Fibroblast of mammary gland (primary cell): Measurements from ENCODE around the gene IL23R.
"Not testable (repeated sequence)": the region's sequence is repeated elsewhere in the genome, so short reads cannot be mapped to it uniquely, and the experiment has no call there.

Experiments
- DNase-seq: peaks from one replicate; pipeline ENCODE4 v3.0.0-alpha.2; 2010; ENCODE audit warnings: low read depth
- H3K4me3 ChIP-seq: 2 replicates; pipeline ENCODE4 v1.5.1; 2011; ENCODE audit warnings: low read depth, mild to moderate bottlenecking, low read length, moderate library complexity; ENCODE audit not compliant: control insufficient read depth
- TF ChIP-seq, protein P1 (sequence below): conservative IDR thresholded peaks from 2 replicates; pipeline ENCODE4 v1.5.1; 2011; ENCODE audit warnings: low read depth, low read length, inconsistent platforms; ENCODE audit not compliant: control insufficient read depth, insufficient read depth

IL23R gene

GRCh38 chr1:67194209-67194863 is 28.1 kb downstream of the IL23R start:
- DNase-seq: no peak
- no peak overlapping the region for H3K4me3 ChIP-seq
- TF ChIP-seq, protein P1, sequence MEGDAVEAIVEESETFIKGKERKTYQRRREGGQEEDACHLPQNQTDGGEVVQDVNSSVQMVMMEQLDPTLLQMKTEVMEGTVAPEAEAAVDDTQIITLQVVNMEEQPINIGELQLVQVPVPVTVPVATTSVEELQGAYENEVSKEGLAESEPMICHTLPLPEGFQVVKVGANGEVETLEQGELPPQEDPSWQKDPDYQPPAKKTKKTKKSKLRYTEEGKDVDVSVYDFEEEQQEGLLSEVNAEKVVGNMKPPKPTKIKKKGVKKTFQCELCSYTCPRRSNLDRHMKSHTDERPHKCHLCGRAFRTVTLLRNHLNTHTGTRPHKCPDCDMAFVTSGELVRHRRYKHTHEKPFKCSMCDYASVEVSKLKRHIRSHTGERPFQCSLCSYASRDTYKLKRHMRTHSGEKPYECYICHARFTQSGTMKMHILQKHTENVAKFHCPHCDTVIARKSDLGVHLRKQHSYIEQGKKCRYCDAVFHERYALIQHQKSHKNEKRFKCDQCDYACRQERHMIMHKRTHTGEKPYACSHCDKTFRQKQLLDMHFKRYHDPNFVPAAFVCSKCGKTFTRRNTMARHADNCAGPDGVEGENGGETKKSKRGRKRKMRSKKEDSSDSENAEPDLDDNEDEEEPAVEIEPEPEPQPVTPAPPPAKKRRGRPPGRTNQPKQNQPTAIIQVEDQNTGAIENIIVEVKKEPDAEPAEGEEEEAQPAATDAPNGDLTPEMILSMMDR: no peak

- no peak overlapping the region for H3K4me3 ChIP-seq
- TF ChIP-seq, protein P1: no peak
- no peak for DNase-seq
These were observed 34.5 kb downstream of the IL23R start for GRCh38 chr1:67200755-67201154.

DNA sequence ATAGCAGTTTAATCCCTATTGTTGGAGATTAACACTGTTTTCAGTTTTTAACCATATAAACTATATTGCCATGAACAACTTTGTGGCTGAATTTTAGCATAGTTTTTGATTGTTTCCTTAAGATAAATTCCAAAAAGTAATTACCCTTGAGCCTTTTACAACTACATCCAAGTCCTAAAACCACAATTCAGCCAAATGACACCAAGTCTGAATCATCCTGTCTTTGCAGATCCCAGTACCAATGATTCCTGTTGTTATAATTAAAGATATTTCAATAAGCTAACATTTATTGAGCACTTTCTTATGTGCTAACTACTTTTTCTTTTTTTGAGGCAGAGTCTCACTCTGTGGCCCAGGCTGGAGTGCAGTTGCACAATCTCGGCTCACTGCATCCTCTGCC is 35.6 kb downstream of the IL23R start:
- peak; percentile 3 for DNase-seq
- H3K4me3 ChIP-seq: no peak overlapping the region
- TF ChIP-seq, protein P1: no peak

DNA sequence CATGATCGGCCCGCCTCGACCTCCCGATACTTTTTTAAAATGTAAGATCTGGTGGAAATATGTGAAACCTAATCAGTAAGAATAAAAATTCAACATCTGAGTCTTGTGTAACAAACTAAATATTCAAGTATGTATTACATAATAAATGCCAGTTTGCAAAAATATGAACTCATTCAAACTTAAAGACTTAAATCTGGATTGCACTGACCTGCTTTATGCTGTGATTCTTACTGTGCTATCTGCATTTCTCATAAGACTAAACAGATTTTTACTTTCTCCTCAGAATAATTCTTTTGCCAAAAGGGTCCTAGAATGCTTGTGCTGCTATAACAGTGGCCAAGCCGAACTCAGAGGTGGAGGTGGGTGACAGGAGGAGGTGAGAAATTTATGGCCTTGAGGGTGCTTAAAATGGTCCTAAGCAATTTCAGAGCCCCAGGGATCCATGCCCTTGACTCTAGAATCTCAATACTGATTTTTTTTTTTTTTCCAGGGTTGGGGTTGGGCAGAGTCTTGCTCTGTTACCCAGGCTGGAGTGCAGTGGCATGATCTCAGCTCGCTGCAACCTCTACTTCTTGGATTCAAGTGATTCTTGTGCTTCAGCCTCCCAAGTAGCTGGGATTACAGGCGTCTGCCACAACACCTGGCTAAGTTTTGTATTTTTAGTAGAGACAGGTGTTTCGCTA is 38.2 kb downstream of the IL23R start:
- DNase-seq: no peak
- H3K4me3 ChIP-seq: no peak overlapping the region
- TF ChIP-seq, protein P1: no peak

DNA sequence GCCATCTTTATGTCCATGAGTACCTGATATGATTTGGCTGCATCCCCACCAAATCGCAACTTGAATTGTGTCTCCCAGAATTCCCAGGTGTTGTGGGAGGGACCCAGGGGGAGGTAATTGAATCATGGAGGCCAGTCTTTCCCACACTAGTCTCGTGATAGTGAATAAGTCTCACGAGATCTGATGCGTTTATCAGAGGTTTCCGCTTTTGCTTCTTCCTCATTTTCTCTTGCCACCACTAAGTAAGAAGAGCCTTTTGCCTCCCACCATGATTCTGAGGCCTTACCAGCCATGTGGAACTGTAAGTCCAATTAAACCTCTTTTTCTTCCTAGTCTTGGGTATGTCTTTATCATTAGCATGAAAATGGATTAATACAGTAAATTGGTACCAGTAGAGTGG is 41.1 kb downstream of the IL23R start:
- DNase-seq: not testable (repeated sequence)

DNA sequence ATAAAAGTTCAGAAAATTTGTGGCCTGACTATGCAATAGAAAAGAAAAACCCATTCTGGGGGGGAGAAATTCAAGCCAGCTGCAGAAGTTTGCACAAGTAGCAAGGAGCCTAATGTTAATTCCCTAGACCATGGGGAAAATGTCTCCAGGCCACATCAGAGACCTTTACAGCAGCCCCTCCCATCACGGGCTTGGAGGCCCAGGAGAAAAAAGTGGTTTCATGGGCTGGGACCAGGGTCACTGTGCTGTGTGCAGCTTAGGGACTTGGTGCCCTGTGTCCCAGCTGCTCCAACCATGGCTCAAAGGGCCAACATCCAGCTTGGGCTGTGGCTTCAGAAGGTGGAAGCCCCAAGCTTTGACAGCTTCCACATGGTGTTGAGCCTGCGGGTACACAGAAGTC is 42.0 kb downstream of the IL23R start:
- no peak for DNase-seq
- H3K4me3 ChIP-seq: no peak overlapping the region
- TF ChIP-seq, protein P1: no peak

More for the DNA sequence above, 41.1 kb downstream of the IL23R start:
- not testable (repeated sequence) for H3K4me3 ChIP-seq

- TF ChIP-seq, protein P1: no peak
- H3K4me3 ChIP-seq: no peak overlapping the region
- DNase-seq: no peak
These were observed 43.3 kb downstream of the IL23R start for GRCh38 chr1:67209521-67209920.
